Upper lobe of right lung (tissue), 1 donor: ENCODE results near the gene ADAMTS2. TPM values are rescaled to one million over a fixed set of nuclear protein-coding genes. Genes with fewer than 3 reads are reported as not detected.

Experiments used
- ATAC-seq: fragments of 200-7000 bp; cut with Tn5 transposase; one replicate; pipeline ENCODE4 v1.9.1; 2020; ENCODE audit warnings: mild to moderate bottlenecking, moderate library complexity
- DNase-seq: peaks from one replicate; pipeline ENCODE4 v3.0.0-alpha.2; 2020
- H3K27ac ChIP-seq: fragments of 200-600 bp; one replicate; pipeline ENCODE4 v1.8.0; 2022
- H3K27me3 ChIP-seq: fragments of 200-600 bp; one replicate; pipeline ENCODE4 v1.8.0; 2022; ENCODE audit warnings: mild to moderate bottlenecking
- H3K36me3 ChIP-seq: fragments of 200-600 bp; one replicate; pipeline ENCODE4 v1.8.0; 2022
- H3K4me1 ChIP-seq: fragments of 200-600 bp; one replicate; pipeline ENCODE4 v1.8.0; 2022
- H3K4me3 ChIP-seq: fragments of 200-600 bp; one replicate; pipeline ENCODE4 v1.8.0; 2022; ENCODE audit warnings: mild to moderate bottlenecking
- H3K9me3 ChIP-seq: fragments of 200-600 bp; one replicate; pipeline ENCODE4 v1.8.0; 2022
- intact Hi-C: fragments of 100-400 bp; cut with DNase I; formaldehyde crosslinking; loops from one replicate; pipeline ENCODE4 v1.11.0; 2022
- long read RNA-seq: library from polyadenylated mRNA; unstranded; transcript quantifications from one replicate; pipeline ENCODE4 v2.0.0, GENCODE V29; 2021
- total RNA-seq: library from RNA; stranded (reverse); fragmentation: NEBNext Ultra II Directional; extraction: Animal tissue kit (Norgen Biotek cat#: 25700); gene quantifications from one replicate; pipeline ENCODE4 v1.2.1, GENCODE V29; 2021
- TF ChIP-seq, protein P1 (sequence below): fragments of 200-600 bp; IDR thresholded peaks from one replicate; pipeline ENCODE4 v1.8.0; 2022; ENCODE audit warnings: antibody characterized with exemption
- donor health status: DM: no; HTN: yes; CAD: no; lungs with severe emphysema.

The ADAMTS2 gene
- 16.4 TPM for total RNA-seq
- long read RNA-seq, full-length matches to known transcripts: 20 of 51 reads
- long read RNA-seq, partial matches to known transcripts: 20 of 51 reads
- long read RNA-seq, other reads (novel, unspliced or antisense): 11 of 51 reads

DNA sequence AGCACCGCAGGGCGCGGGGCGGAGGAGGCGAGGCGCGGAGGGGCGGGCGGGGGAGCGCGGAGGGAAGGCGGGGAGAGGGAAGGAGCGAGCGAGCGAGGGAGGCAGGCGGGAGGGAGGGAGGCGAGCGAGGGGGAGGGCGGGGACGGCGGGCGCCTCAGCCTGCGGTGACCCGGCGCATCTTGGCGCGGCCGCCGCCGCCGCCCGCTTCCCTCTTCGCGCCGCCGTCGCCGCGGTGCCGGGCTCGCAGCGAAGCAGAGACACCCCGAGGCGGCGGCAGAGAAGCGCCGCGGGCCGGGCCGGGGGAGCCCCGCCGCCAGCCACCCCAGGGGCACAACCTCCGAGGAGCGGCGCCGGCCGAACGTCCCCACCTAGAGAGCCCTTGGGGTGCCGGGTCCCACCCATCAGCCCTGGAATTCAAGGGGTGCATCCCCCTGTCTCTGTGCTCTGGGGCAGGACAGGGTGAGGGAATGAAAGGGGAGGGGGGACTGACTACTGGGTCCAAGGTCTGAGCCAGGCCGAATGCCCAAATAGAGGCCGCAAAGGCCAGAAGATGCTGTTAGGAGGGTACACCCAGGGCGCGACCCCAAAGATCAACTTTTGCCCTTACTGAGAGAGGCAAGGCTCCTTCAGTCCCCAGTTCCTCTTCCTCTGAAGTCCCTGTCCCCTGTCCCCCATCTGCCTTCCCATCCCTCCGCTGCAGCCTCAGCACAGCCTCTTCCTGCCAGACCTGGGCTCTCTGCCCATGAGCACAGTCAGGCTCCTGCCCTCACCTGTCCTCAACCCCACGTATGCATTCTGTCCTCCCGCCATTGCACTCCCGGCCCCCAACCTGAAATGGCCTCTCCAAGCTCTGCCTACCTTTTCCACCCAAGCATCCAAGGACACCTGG is at the start of gene ADAMTS2:
Gene ADAMTS2, minus strand, starts transcription at position 29 of the 889 bp plus-strand sequence. CDS start 133 bp downstream, outside the sequence.
- no peak for DNase-seq
- intact Hi-C loops: no loop called here
- peak within 1 kb of the TSS; percentile 57 for H3K4me3 ChIP-seq
- H3K27me3 ChIP-seq: peaks cover 51% of the 10 kb centered on the region
- H3K4me1 ChIP-seq: peaks cover 11% of the 10 kb centered on the region
- H3K9me3 ChIP-seq: no peaks in the 10 kb centered on the region
- ATAC-seq: peak; percentile 45
- TF ChIP-seq, protein P1, sequence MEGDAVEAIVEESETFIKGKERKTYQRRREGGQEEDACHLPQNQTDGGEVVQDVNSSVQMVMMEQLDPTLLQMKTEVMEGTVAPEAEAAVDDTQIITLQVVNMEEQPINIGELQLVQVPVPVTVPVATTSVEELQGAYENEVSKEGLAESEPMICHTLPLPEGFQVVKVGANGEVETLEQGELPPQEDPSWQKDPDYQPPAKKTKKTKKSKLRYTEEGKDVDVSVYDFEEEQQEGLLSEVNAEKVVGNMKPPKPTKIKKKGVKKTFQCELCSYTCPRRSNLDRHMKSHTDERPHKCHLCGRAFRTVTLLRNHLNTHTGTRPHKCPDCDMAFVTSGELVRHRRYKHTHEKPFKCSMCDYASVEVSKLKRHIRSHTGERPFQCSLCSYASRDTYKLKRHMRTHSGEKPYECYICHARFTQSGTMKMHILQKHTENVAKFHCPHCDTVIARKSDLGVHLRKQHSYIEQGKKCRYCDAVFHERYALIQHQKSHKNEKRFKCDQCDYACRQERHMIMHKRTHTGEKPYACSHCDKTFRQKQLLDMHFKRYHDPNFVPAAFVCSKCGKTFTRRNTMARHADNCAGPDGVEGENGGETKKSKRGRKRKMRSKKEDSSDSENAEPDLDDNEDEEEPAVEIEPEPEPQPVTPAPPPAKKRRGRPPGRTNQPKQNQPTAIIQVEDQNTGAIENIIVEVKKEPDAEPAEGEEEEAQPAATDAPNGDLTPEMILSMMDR: no peak
- no peaks in the 10 kb centered on the region for H3K36me3 ChIP-seq
- peak within 1 kb of the TSS; percentile 76 for H3K27ac ChIP-seq

GRCh38 chr5:179393078-179393477 is 47.8 kb upstream of the ADAMTS2 start:
- intact Hi-C loops: no loop called here
- no peak for ATAC-seq
- Histone ChIP-seq H3K4me3 (no peak overlapping the region), H3K4me1 (no peaks in the 10 kb centered on the region), H3K36me3 (no peaks in the 10 kb centered on the region), H3K27me3 (no peaks in the 10 kb centered on the region), H3K9me3 (peaks cover 8% of the 10 kb centered on the region), H3K27ac (no peak overlapping the region)
- no peak for DNase-seq
- TF ChIP-seq, protein P1: no peak

DNA sequence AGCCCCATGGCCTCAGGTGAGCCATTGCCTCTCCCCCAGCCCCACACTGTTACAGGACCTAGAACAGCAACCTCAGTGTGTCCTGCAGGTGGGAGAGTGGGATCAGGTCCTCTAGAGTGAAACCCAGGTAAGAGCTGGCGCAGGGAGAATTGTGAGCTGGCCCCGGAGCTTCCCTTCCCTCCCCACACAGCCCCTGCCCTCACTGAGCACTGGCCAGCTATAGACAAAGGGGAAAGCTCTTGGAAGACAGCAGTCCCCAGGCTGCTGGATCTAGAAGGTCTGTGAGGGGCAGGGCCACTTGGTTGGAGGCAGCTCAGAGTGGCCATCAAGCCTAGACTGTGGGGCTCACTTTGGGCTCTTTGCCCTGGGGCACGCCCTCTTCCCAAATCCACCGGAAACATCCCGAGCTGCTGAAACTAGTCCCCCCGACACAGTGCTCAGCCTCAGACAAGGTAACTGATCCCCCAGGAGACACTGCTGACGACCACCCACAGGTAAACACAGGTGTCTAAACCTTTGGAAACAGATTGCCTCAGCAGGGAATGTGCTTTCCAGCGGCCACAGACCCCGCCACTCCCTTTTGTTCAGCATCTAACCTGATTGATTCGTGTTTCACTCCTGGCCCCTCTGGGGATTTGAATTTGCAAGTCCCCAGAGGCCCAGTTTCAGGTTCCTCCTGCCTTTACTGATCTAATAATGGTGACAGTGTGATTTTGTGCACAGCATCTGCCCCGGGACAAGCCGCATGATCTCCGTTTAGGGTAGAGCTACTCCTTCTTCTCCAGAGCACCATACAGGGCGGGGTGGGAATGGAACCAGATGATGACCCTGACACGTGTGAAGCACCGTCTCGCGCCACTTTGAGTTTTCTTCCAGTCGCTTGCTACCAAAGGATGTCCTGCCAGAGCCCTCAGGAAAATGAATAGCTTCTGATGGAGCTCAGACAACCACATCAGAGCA is 42.2 kb upstream of the ADAMTS2 start:
- intact Hi-C loops: no loop called here
- Histone ChIP-seq H3K4me3 (no peak overlapping the region), H3K4me1 (no peaks in the 10 kb centered on the region), H3K27me3 (no peaks in the 10 kb centered on the region), H3K9me3 (peaks cover 8% of the 10 kb centered on the region), H3K36me3 (no peaks in the 10 kb centered on the region), H3K27ac (no peak overlapping the region)
- ATAC-seq: no peak
- DNase-seq: no peak
- TF ChIP-seq, protein P1: no peak

DNA sequence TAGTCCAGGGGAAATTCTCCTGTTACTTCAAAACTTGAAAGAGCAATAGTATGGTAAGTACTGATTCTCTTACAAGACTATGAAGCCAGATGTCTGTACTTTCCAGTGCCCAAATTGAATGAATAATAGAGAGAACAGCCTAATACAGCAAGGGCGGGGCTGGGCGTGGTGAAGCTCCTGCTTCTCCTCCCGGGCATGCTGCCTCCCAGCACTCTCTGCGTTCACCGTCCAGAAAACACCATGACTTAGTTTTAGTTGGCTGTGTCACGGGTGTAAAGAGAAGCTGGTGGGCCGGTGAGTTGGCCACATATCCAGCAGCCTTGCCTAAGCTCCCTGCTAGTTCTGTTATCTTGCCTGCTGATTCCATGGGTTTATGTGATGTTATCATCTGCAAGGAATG is 40.7 kb upstream of the ADAMTS2 start:
- Histone ChIP-seq H3K4me3 (no peak overlapping the region), H3K36me3 (no peaks in the 10 kb centered on the region), H3K9me3 (peaks cover 8% of the 10 kb centered on the region), H3K4me1 (no peaks in the 10 kb centered on the region), H3K27ac (no peak overlapping the region), H3K27me3 (no peaks in the 10 kb centered on the region)
- intact Hi-C loops: no loop called here
- TF ChIP-seq, protein P1: no peak
- DNase-seq: no peak
- ATAC-seq: no peak

DNA sequence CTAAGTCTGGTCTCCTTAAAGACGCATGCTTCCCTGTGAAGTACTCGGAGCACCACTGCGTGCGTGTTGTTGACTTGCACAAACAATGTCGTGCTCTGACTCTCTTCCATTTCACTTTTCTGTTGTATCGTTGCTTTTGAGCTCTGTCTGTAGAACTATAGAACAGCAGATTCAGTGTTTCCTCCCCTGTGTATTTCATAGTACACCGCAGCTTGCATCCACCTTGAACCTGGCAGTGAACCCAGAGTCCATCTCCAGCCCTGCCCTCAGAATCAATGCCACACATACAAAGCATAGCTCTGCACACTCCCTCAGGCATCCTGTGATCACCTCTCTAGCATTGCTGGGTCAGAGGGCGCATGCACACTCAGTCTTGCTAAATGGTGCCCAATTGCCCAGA is 37.2 kb upstream of the ADAMTS2 start:
- Histone ChIP-seq H3K4me3 (no peak overlapping the region), H3K27ac (no peak overlapping the region), H3K9me3 (no peaks in the 10 kb centered on the region), H3K4me1 (no peaks in the 10 kb centered on the region), H3K36me3 (no peaks in the 10 kb centered on the region), H3K27me3 (no peaks in the 10 kb centered on the region)
- ATAC-seq: no peak
- intact Hi-C loops: no loop called here
- TF ChIP-seq, protein P1: no peak
- DNase-seq: no peak
